Stomach (tissue), 9 donors: ENCODE results near the gene UBR1. TPM values are rescaled to one million over a fixed set of nuclear protein-coding genes. Genes with fewer than 3 reads are reported as not detected.

Experiments
- DNase-seq, 2 donors: peaks; one replicate each; pipeline versions ENCODE4 v3.0.0 to v3.0.0-alpha.2; 2013 to 2019
- H3K27ac ChIP-seq, 5 donors: fragments of 200-600 bp in 4 of 5; sonication (generic) in 4 of 5; one replicate each; pipeline ENCODE4 v1.5.1; 2013 to 2019; ENCODE audit warnings: mild to moderate bottlenecking in 1 of 5, moderate library complexity in 1 of 5
- H3K27me3 ChIP-seq, 3 donors: fragments of 200-600 bp; sonication (generic); one replicate each; pipeline ENCODE4 v1.5.1; 2017 to 2019; ENCODE audit warnings: mixed run types in 1 of 3
- H3K36me3 ChIP-seq, 4 donors: fragments of 200-600 bp; sonication (generic); 1 replicate in 3 of 4; 2 replicates in 1 of 4; pipeline ENCODE4 v1.5.1; 2016 to 2019
- H3K4me1 ChIP-seq, 4 donors: fragments of 200-600 bp; sonication (generic); one replicate each; pipeline ENCODE4 v1.5.1; 2016 to 2019
- H3K4me3 ChIP-seq, 4 donors: fragments of 200-600 bp; sonication (generic) in 3 of 4; one replicate each; pipeline ENCODE4 v1.5.1; 2016 to 2019; ENCODE audit warnings: mild to moderate bottlenecking in 1 of 4
- H3K9me3 ChIP-seq, 4 donors: fragments of 200-600 bp; sonication (generic); one replicate each; pipeline ENCODE4 v1.5.1; 2016 to 2019
- CTCF ChIP-seq, 7 experiments: fragments of 450-650 bp in 4 of 7; fragments of 200-600 bp in 3 of 7; sonication (generic) in 3 of 7; IDR thresholded peaks; one replicate each; pipeline ENCODE4 v1.5.1; 2016 to 2019; ENCODE audit warnings: antibody characterized with exemption in 7 of 7, control low read depth in 2 of 7, mild to moderate bottlenecking in 1 of 7
- EP300 ChIP-seq: sonication (generic); formaldehyde crosslinking; IDR thresholded peaks from one replicate; pipeline ENCODE4 v1.6.1; 2017; ENCODE audit warnings: antibody characterized with exemption
- POLR2A ChIP-seq, 4 donors: fragments of 450-650 bp; IDR thresholded peaks; one replicate each; pipeline ENCODE4 v1.6.1; 2016; ENCODE audit warnings: antibody characterized with exemption in 4 of 4, control low read depth in 2 of 4, mild to moderate bottlenecking in 1 of 4, moderate library complexity in 1 of 4
- POLR2AphosphoS5 ChIP-seq, 3 donors: sonication (generic); formaldehyde crosslinking; IDR thresholded peaks; one replicate each; pipeline ENCODE4 v1.6.1; 2016; ENCODE audit warnings: antibody characterized with exemption in 3 of 3
- WGBS, 5 donors: extraction: QIAGEN DNeasy Blood & Tissue Kit in 3 of 5; methylation state at CpG; one replicate each; pipeline versions ENCODE4 v1.1.5 to v1.1.7; 2013 to 2018; 5-methylcytosine and 5-hydroxymethylcytosine counted together
- intact Hi-C: fragments of 100-400 bp; cut with DNase I; formaldehyde crosslinking; loops from one replicate; pipeline ENCODE4 v1.15.1; 2023; ENCODE audit warnings: low total_unique reads
- polyA plus RNA-seq, 3 donors: library from polyadenylated mRNA; stranded (reverse); fragments of 200-250 nt; gene quantifications; one replicate each; pipeline ENCODE4 v1.2.3, GENCODE V29; 2013
- total RNA-seq, 5 donors: library from RNA; depleted of rRNA; stranded (reverse); fragments of >200 nt; gene quantifications; one replicate each; pipeline versions ENCODE4 v1.1.0 to v1.2.3, GENCODE V29; 2014 to 2016
- donor health status: healthy with polysubstance abuse.
- donor health status: Bipolar disorder and iron deficiency.
- donor health status: healthy.

The UBR1 gene
- total and polyA plus RNA-seq, 8 donors: 3.1 to 124 (median 12.3) TPM

DNA sequence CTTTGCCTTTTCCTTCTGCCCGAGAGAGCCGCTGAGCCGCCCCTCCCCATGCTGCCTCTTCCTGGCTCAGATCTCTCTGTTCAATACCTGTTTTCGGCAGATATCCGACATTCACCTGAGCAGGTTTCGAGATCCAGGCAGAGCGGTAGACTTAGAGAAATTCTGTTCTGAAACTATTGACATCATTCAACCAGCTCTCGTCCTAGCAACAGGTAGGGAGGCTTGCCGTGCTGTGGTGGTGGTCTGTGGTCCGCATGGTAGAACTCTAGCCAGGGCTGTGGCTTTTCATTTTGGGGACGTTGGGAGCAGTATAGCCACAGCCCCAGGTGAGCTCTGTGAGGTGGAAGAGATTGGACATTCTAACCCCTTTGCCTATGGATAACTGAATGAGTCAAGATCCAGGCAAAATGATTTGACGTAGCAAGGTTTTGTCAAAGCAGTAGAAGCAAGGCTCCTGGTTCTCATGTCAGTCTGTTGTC is 28.4 kb upstream of the UBR1 start:
- peak overlapping the region; percentile 87 to 91 (median 88) for H3K27ac ChIP-seq
- no peak for DNase-seq

GRCh38 chr15:43133430-43134156 is 27.8 kb upstream of the UBR1 start, which contains the start of gene TMEM62:
TMEM62 (plus strand) TSS chr15:43133586; CDS start chr15:43133803, 217 bp downstream.
- intact Hi-C loops: no loop called here
- peak; percentile 92 to 93 for DNase-seq
- TF ChIP-seq POLR2AphosphoS5 (IDR thresholded peaks at IDR 0.05) (peak; percentile 58 to 93 (median 93)), POLR2A (IDR thresholded peaks at IDR 0.05) (no peak), CTCF (IDR thresholded peaks at IDR 0.05) (no peak)
- Histone ChIP-seq H3K27me3 (no peaks in the 10 kb centered on the region), H3K4me1 (peaks cover 0 to 28% (median 19%) of the 10 kb centered on the region in 4 donors), H3K36me3 (peaks cover 12 to 33% (median 28%) of the 10 kb centered on the region in 4 donors), H3K9me3 (no peaks in the 10 kb centered on the region), H3K4me3 (peak within 1 kb of the TSS; percentile 66 to 96 (median 86)), H3K27ac (peak within 1 kb of the TSS; percentile 87 to 91 (median 88))
- 0 to 1% (median 0%) methylated on average over 15 to 66 of the region's 66 CpGs for whole genome bisulfite sequencing, 5 donors

More for the DNA sequence above, 28.4 kb upstream of the UBR1 start:
- 5 to 13% (median 9%) methylated on average over 12 of the region's 12 CpGs for WGBS, 5 donors
- Histone ChIP-seq H3K9me3 (no peaks in the 10 kb centered on the region), H3K4me3 (peak overlapping the region; percentile 66 to 96 (median 86)), H3K36me3 (peaks cover 18 to 39% (median 34%) of the 10 kb centered on the region in 4 donors), H3K27me3 (no peaks in the 10 kb centered on the region), H3K4me1 (peaks cover 0 to 28% (median 19%) of the 10 kb centered on the region in 4 donors)
- no peak for TF ChIP-seq POLR2A (IDR thresholded peaks at IDR 0.05)
- TF ChIP-seq POLR2AphosphoS5 (IDR thresholded peaks at IDR 0.05): no peak
- no peak for TF ChIP-seq CTCF (IDR thresholded peaks at IDR 0.05)
- intact Hi-C loops: no loop called here

GRCh38 chr15:43132830-43133429 is 27.1 kb upstream of the UBR1 start:
- DNase-seq: peak; percentile 36 to 43
- 18 to 27% (median 18%) methylated on average over 20 of the region's 20 CpGs for WGBS, 5 donors

More at GRCh38 chr15:43132830-43133429, 27.1 kb upstream of the UBR1 start:
- peak overlapping the region; percentile 87 to 91 (median 88) for H3K27ac ChIP-seq
- no peaks in the 10 kb centered on the region for H3K27me3 ChIP-seq
- H3K9me3 ChIP-seq: no peaks in the 10 kb centered on the region
- H3K4me1 ChIP-seq: peaks cover 0 to 33% (median 20%) of the 10 kb centered on the region in 4 donors
- intact Hi-C loops: no loop called here
- H3K36me3 ChIP-seq: peaks cover 6 to 27% (median 21%) of the 10 kb centered on the region in 4 donors
- no peak for TF ChIP-seq POLR2A (IDR thresholded peaks at IDR 0.05)
- TF ChIP-seq CTCF (IDR thresholded peaks at IDR 0.05): no peak
- TF ChIP-seq POLR2AphosphoS5 (IDR thresholded peaks at IDR 0.05): no peak
- no peak for TF ChIP-seq EP300
- peak overlapping the region; percentile 66 to 96 (median 86) for H3K4me3 ChIP-seq
